Measurements from ENCODE around the gene OR4C45.

Gene OR4C45

GRCh38 chr11:50074161-50074560 lies 41.5 kb downstream of the OR4C45 start:
- Histone ChIP-seq H3K9me3 (ENCODE audit: control insufficient read depth, insufficient read depth, low read depth, low read length) (no peaks in the 10 kb centered on the region), H3K4me1 (ENCODE audit: control insufficient read depth, insufficient read depth, low read length) (no peaks in the 10 kb centered on the region), H3K27ac (ENCODE audit: extremely low read depth, low read depth, low read length) (no peak overlapping the region), H3K36me3 (ENCODE audit: control insufficient read depth in 2 of 2, insufficient read depth in 1 of 2, low read length in 2 of 2) (no peaks in the 10 kb centered on the region), H3K4me3 (ENCODE audit: low read depth, low read length) (no peak overlapping the region)
- ChIA-PET POLR2A (no interaction called here), CTCF (no interaction called here)
- TF ChIP-seq ZNF658 (tag by site-specific recombination; IDR thresholded peaks at IDR 0.05), result no peak
- TF ChIP-seq ZNF629 (tag by site-specific recombination; IDR thresholded peaks at IDR 0.05), result no peak
- TF ChIP-seq TCF7L2 (IDR thresholded peaks at IDR 0.05; ENCODE audit: borderline replicate concordance, low read depth, low read length), result no peak

DNA sequence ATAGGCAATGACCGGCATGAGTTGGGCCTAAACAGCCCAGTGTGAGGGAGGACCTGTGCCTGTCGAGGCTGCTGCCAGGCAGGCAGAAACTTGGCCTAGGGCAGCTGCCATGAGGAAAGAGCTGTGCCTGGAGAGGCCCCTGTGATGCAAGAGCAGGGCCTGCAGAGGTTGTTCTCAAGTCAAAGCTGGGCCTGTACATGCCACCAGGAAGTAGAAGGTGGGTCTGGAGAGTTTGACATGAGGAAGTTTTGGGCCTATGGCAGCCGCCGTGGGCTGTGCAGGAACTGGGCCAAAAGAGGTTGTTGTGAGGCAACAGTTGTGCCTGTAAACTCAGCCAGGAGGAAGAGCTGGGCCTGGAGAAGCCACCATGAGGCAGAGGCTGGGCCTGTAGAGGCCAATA lies 43.2 kb downstream of the OR4C45 start:
- no peak for TF ChIP-seq SP3 (tag by site-specific recombination; IDR thresholded peaks at IDR 0.05)
- no peak for TF ChIP-seq ZFP3 (tag by site-specific recombination; IDR thresholded peaks at IDR 0.05; ENCODE audit: low read depth)
- no peak for TF ChIP-seq ZNF776 (tag by site-specific recombination; IDR thresholded peaks at IDR 0.05; ENCODE audit: borderline replicate concordance)
- no peak for TF ChIP-seq KLF17 (tag by site-specific recombination; IDR thresholded peaks at IDR 0.05)
- no peak for TF ChIP-seq ZNF792 (tag by site-specific recombination; IDR thresholded peaks at IDR 0.05)
- no peak for TF ChIP-seq BCL6B (tag by site-specific recombination; IDR thresholded peaks at IDR 0.05)
- no peak for TF ChIP-seq BCL11B (tag by site-specific recombination; IDR thresholded peaks at IDR 0.05; ENCODE audit: low read depth)
- no peak for TF ChIP-seq AEBP2 (tag by site-specific recombination; IDR thresholded peaks at IDR 0.05; ENCODE audit: borderline replicate concordance)
- TF ChIP-seq ZNF148 (tag by site-specific recombination; IDR thresholded peaks at IDR 0.05; ENCODE audit: borderline replicate concordance), result no peak
- TF ChIP-seq, protein P1, sequence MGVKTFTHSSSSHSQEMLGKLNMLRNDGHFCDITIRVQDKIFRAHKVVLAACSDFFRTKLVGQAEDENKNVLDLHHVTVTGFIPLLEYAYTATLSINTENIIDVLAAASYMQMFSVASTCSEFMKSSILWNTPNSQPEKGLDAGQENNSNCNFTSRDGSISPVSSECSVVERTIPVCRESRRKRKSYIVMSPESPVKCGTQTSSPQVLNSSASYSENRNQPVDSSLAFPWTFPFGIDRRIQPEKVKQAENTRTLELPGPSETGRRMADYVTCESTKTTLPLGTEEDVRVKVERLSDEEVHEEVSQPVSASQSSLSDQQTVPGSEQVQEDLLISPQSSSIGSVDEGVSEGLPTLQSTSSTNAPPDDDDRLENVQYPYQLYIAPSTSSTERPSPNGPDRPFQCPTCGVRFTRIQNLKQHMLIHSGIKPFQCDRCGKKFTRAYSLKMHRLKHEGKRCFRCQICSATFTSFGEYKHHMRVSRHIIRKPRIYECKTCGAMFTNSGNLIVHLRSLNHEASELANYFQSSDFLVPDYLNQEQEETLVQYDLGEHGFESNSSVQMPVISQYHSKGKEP (tag by site-specific recombination; IDR thresholded peaks at IDR 0.05), result no peak
- TF ChIP-seq ZNF175 (tag by site-specific recombination; IDR thresholded peaks at IDR 0.05), result no peak
- TF ChIP-seq ZNF221 (tag by site-specific recombination; IDR thresholded peaks at IDR 0.05; ENCODE audit: borderline replicate concordance), result no peak
- no peak for TF ChIP-seq SALL2 (tag by site-specific recombination; IDR thresholded peaks at IDR 0.05; ENCODE audit: borderline replicate concordance)
- no peak for TF ChIP-seq ZFP69B (tag by site-specific recombination; IDR thresholded peaks at IDR 0.05)
- TF ChIP-seq ZNF658 (tag by site-specific recombination; IDR thresholded peaks at IDR 0.05), result no peak
- no peak for TF ChIP-seq GLIS2 (tag by site-specific recombination; IDR thresholded peaks at IDR 0.05)
- no peak for TF ChIP-seq ZNF302 (tag by site-specific recombination; IDR thresholded peaks at IDR 0.05; ENCODE audit: low read depth)
- Histone ChIP-seq H3K27ac (ENCODE audit: extremely low read depth, low read depth, low read length) (no peak overlapping the region), H3K9me3 (ENCODE audit: control insufficient read depth, insufficient read depth, low read depth, low read length) (no peaks in the 10 kb centered on the region), H3K4me3 (ENCODE audit: low read depth, low read length) (no peak overlapping the region), H3K36me3 (ENCODE audit: control insufficient read depth in 2 of 2, insufficient read depth in 1 of 2, low read length in 2 of 2) (no peaks in the 10 kb centered on the region), H3K4me1 (ENCODE audit: control insufficient read depth, insufficient read depth, low read length) (no peaks in the 10 kb centered on the region)
- CTCF ChIA-PET, result no interaction called here
- POLR2A ChIA-PET, result no interaction called here
